ENCODE measurements around the gene FAM114A2.

Gene FAM114A2

DNA sequence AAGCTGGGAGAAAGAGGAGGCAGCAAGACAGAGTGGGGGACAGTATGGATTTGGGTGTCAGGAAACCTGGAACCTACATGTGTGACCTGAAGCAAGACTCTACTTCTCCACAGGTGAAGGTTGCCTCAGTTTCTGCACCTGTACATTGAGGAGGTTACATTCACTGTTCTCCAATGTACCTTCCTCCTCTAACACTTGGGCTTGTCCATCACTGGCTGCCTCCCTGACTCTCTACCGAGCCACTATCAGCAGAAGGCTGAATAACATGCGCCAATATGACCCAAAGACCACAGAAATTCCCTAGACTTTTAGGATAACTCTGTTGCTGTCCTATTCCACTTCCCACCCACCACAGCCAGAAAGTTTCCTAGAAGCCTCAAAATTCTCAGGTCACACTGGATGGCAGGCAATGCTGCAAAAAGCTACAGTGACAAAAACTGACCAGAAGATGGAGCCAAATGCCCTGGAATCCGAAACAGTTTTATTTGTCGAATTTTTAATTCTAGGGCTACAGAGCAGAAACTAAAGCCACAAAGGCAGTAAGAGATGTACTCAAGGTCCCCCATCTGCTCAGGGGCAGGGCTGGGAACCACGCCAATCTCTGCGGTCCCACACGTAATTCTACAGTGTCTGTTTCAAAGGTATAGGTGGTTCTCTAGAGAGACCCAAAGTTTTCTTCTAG lies 64.4 kb downstream of the FAM114A2 start:
- H3K4me1 ChIP-seq (ENCODE audit: low read depth, poor library complexity, severe bottlenecking): no peaks in the 10 kb centered on the region
- no peak overlapping the region for H3K9ac ChIP-seq
- no peak overlapping the region for H3K4me3 ChIP-seq (IDR thresholded peaks at IDR 0.05; ENCODE audit: insufficient read depth, low read depth, low read length)
- H3K27me3 ChIP-seq (ENCODE audit: insufficient read depth, low read depth): no peaks in the 10 kb centered on the region
- H3K4me2 ChIP-seq: 0 out of 2 replicates have a peak overlapping the region, but pooled peaks have one; percentile 6
- TF ChIP-seq, protein P1, sequence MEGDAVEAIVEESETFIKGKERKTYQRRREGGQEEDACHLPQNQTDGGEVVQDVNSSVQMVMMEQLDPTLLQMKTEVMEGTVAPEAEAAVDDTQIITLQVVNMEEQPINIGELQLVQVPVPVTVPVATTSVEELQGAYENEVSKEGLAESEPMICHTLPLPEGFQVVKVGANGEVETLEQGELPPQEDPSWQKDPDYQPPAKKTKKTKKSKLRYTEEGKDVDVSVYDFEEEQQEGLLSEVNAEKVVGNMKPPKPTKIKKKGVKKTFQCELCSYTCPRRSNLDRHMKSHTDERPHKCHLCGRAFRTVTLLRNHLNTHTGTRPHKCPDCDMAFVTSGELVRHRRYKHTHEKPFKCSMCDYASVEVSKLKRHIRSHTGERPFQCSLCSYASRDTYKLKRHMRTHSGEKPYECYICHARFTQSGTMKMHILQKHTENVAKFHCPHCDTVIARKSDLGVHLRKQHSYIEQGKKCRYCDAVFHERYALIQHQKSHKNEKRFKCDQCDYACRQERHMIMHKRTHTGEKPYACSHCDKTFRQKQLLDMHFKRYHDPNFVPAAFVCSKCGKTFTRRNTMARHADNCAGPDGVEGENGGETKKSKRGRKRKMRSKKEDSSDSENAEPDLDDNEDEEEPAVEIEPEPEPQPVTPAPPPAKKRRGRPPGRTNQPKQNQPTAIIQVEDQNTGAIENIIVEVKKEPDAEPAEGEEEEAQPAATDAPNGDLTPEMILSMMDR (conservative IDR thresholded peaks at IDR 0.05; ENCODE audit: low read depth, low read length): peak; percentile 84
- H2AFZ ChIP-seq (ENCODE audit: low read depth): no peak overlapping the region; the same call in 1 of the 2 replicates
- H4K20me1 ChIP-seq (ENCODE audit: insufficient read depth): no peaks in the 10 kb centered on the region
- no peaks in the 10 kb centered on the region for H3K36me3 ChIP-seq (ENCODE audit: insufficient read depth)
- no peak overlapping the region for H3K27ac ChIP-seq
- no peaks in the 10 kb centered on the region for H3K79me2 ChIP-seq (ENCODE audit: insufficient read depth, low read depth)

DNA sequence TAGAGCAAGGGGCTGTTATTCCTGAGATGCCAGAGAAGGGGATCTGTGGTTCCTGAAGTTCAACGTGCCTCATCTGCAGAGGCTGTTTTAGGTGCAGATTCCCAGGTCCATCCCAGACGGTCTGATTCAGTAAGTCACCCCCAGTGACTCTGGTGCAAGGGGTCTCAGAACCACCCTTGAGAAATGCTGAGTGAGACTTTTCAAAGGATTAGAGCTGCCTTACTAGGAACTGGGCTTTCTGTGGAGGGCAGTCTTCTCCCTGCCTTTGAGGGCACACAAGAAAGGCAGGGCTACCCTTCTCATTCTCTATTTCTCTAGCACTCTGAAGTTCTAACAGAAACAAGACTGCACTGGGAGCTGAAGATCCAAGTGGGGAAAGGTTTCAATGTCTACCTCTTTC lies 66.5 kb downstream of the FAM114A2 start:
- no peaks in the 10 kb centered on the region for H4K20me1 ChIP-seq (ENCODE audit: insufficient read depth)
- H3K9ac ChIP-seq: no peak overlapping the region
- H3K4me1 ChIP-seq (ENCODE audit: low read depth, poor library complexity, severe bottlenecking): no peaks in the 10 kb centered on the region
- H3K4me3 ChIP-seq (IDR thresholded peaks at IDR 0.05; ENCODE audit: insufficient read depth, low read depth, low read length): no peak overlapping the region
- H2AFZ ChIP-seq (ENCODE audit: low read depth): no peak overlapping the region
- H3K27me3 ChIP-seq (ENCODE audit: insufficient read depth, low read depth): no peaks in the 10 kb centered on the region
- no peaks in the 10 kb centered on the region for H3K36me3 ChIP-seq (ENCODE audit: insufficient read depth)
- TF ChIP-seq, protein P1 (conservative IDR thresholded peaks at IDR 0.05; ENCODE audit: low read depth, low read length): no peak
- H3K4me2 ChIP-seq: no peak overlapping the region
- H3K79me2 ChIP-seq (ENCODE audit: insufficient read depth, low read depth): no peaks in the 10 kb centered on the region
- no peak overlapping the region for H3K27ac ChIP-seq

DNA sequence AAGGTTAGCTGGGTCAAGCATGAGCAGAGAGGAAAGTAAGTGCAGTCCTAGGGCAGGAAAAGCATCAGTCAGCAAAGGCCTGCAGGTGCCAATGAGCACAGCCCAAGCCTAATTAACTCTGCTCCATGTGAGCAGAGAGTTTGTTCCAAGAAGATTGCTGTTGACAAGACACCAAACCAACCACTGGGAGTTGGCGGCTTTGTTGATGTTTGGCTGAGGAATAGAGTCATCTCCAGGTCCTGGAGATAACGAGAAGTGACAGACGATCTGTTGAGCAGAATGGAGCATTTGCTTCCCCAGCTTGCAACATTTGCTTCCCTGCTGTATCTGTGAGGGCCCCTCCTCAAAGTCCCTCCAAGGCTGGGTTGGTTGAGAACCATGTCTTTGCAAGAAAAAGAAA lies 68.2 kb downstream of the FAM114A2 start:
- TF ChIP-seq, protein P1 (conservative IDR thresholded peaks at IDR 0.05; ENCODE audit: low read depth, low read length): no peak
- Histone ChIP-seq H3K27me3 (ENCODE audit: insufficient read depth, low read depth) (no peaks in the 10 kb centered on the region), H3K4me2 (no peak overlapping the region), H3K4me3 (IDR thresholded peaks at IDR 0.05; ENCODE audit: insufficient read depth, low read depth, low read length) (no peak overlapping the region), H4K20me1 (ENCODE audit: insufficient read depth) (no peaks in the 10 kb centered on the region), H3K9ac (no peak overlapping the region), H3K36me3 (ENCODE audit: insufficient read depth) (no peaks in the 10 kb centered on the region), H3K4me1 (ENCODE audit: low read depth, poor library complexity, severe bottlenecking) (no peaks in the 10 kb centered on the region), H2AFZ (ENCODE audit: low read depth) (no peak overlapping the region), H3K79me2 (ENCODE audit: insufficient read depth, low read depth) (no peaks in the 10 kb centered on the region), H3K27ac (no peak overlapping the region)

DNA sequence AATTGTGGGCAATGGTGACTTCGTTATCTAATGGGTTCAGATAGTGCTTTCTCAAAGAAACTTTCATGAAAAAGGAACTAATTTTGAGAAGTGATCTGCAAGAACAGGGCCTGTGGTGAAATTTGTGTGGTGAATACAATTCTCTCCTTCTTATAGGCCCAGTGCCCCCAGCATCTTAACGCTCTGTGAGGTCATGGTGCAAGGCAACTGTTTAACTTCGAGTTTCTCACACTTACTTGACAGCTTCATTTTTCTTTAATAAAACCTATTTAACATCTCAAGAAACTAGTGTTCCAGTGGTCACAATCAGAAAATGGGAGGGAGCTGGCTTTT lies 69.2 kb downstream of the FAM114A2 start:
- H2AFZ ChIP-seq (ENCODE audit: low read depth): no peak overlapping the region
- no peaks in the 10 kb centered on the region for H3K36me3 ChIP-seq (ENCODE audit: insufficient read depth)
- H3K27ac ChIP-seq: no peak overlapping the region
- no peaks in the 10 kb centered on the region for H3K4me1 ChIP-seq (ENCODE audit: low read depth, poor library complexity, severe bottlenecking)
- H3K27me3 ChIP-seq (ENCODE audit: insufficient read depth, low read depth): no peaks in the 10 kb centered on the region
- no peak overlapping the region for H3K4me2 ChIP-seq
- H3K79me2 ChIP-seq (ENCODE audit: insufficient read depth, low read depth): no peaks in the 10 kb centered on the region
- no peaks in the 10 kb centered on the region for H4K20me1 ChIP-seq (ENCODE audit: insufficient read depth)
- TF ChIP-seq, protein P1 (conservative IDR thresholded peaks at IDR 0.05; ENCODE audit: low read depth, low read length): no peak
- H3K4me3 ChIP-seq (IDR thresholded peaks at IDR 0.05; ENCODE audit: insufficient read depth, low read depth, low read length): no peak overlapping the region
- no peak overlapping the region for H3K9ac ChIP-seq
